ENCODE data around the gene SLC22A23.

- no peak for TF ChIP-seq RAD21 (IDR thresholded peaks at IDR 0.05; ENCODE audit: low read depth)
- no peak for TF ChIP-seq NFIC (IDR thresholded peaks at IDR 0.05)
- TF ChIP-seq TEAD4 (IDR thresholded peaks at IDR 0.05) = no peak
- no peak for TF ChIP-seq YY1 (IDR thresholded peaks at IDR 0.05; ENCODE audit: low read depth)
- no peak for TF ChIP-seq EP300 (IDR thresholded peaks at IDR 0.05; ENCODE audit: borderline replicate concordance)
- TF ChIP-seq CEBPB (IDR thresholded peaks at IDR 0.05) = no peak
- no peak for TF ChIP-seq FOXM1 (IDR thresholded peaks at IDR 0.05; ENCODE audit: borderline replicate concordance, low read depth)
Observed at GRCh38 chr6:3400162-3400561, 56.7 kb downstream of the SLC22A23 start.
